Cortex of kidney (tissue), 1 donor: Measurements from ENCODE around the gene CNTNAP1.

Source experiments
- DNase-seq: peaks from one replicate; lab custom pipeline; 2025; lab: John Stamatoyannopoulos, UW

CNTNAP1 gene

GRCh38 chr17:42670789-42671657, 11.3 kb upstream of the CNTNAP1 start:
- DNase-seq: no peak

- DNase-seq: no peak
These were observed 10.3 kb upstream of the CNTNAP1 start for GRCh38 chr17:42672038-42672437.

GRCh38 chr17:42673266-42673884, 9.0 kb upstream of the CNTNAP1 start:
- no peak for DNase-seq

- DNase-seq: no peak
These were observed 8.2 kb upstream of the CNTNAP1 start for GRCh38 chr17:42673885-42674754.

- no peak for DNase-seq
These were observed 7.5 kb upstream of the CNTNAP1 start for GRCh38 chr17:42674755-42675347.

GRCh38 chr17:42675348-42675964, 6.9 kb upstream of the CNTNAP1 start:
- no peak for DNase-seq

GRCh38 chr17:42675965-42676423, 6.3 kb upstream of the CNTNAP1 start:
- DNase-seq: no peak

- no peak for DNase-seq
These were observed 5.8 kb upstream of the CNTNAP1 start, which contains the start of gene PLEKHH3 for GRCh38 chr17:42676424-42677011. PLEKHH3 (minus strand) TSS chr17:42676994; CDS start chr17:42676563, 431 bp downstream.

GRCh38 chr17:42677012-42677857, 5.1 kb upstream of the CNTNAP1 start:
- DNase-seq: peak; percentile 74

- no peak for DNase-seq
These were observed 4.2 kb upstream of the CNTNAP1 start for GRCh38 chr17:42677921-42678781.

- DNase-seq: no peak
These were observed 3.3 kb upstream of the CNTNAP1 start for GRCh38 chr17:42678951-42679491.

GRCh38 chr17:42679492-42680330, 2.6 kb upstream of the CNTNAP1 start:
- no peak for DNase-seq

GRCh38 chr17:42680331-42680808, 2.0 kb upstream of the CNTNAP1 start:
- DNase-seq: no peak

GRCh38 chr17:42682722-42683403, 532 bp downstream of the CNTNAP1 start:
- DNase-seq: no peak

- DNase-seq: no peak
These were observed 1.2 kb downstream of the CNTNAP1 start for GRCh38 chr17:42683407-42684034.

GRCh38 chr17:42684929-42685556, 2.7 kb downstream of the CNTNAP1 start:
- no peak for DNase-seq
